Adipocyte (in vitro differentiated cells): Measurements from ENCODE around the gene LRFN2.

Source experiments
- DNase-seq: peaks from one replicate; pipeline ENCODE4 v3.0.0-alpha.2; 2015; ENCODE audit warnings: low read depth
- H3K27me3 ChIP-seq: replicated peaks from 2 replicates; pipeline ENCODE4 v1.7.0; 2013; ENCODE audit warnings: mild to moderate bottlenecking, low read length, moderate library complexity; ENCODE audit not compliant: control insufficient read depth, insufficient read depth
- H3K36me3 ChIP-seq: 2 replicates; pipeline ENCODE4 v1.7.0; 2013; ENCODE audit warnings: low read length, mild to moderate bottlenecking, moderate library complexity; ENCODE audit not compliant: control insufficient read depth, insufficient read depth, severe bottlenecking
- H3K4me1 ChIP-seq: 2 replicates; pipeline ENCODE4 v1.7.0; 2013; ENCODE audit warnings: mild to moderate bottlenecking, low read length, moderate library complexity; ENCODE audit not compliant: control insufficient read depth, insufficient read depth
- H3K4me3 ChIP-seq: 2 replicates; pipeline ENCODE4 v1.7.0; 2013; ENCODE audit warnings: mild to moderate bottlenecking, low read length, moderate library complexity
- H3K9ac ChIP-seq: 2 replicates; pipeline ENCODE4 v1.7.0; 2013; ENCODE audit warnings: mild to moderate bottlenecking, low read length, moderate library complexity
- H3K9me3 ChIP-seq: 2 replicates; pipeline ENCODE4 v1.7.0; 2013; ENCODE audit warnings: mild to moderate bottlenecking, low read length, moderate library complexity; ENCODE audit not compliant: control insufficient read depth

Gene LRFN2

DNA sequence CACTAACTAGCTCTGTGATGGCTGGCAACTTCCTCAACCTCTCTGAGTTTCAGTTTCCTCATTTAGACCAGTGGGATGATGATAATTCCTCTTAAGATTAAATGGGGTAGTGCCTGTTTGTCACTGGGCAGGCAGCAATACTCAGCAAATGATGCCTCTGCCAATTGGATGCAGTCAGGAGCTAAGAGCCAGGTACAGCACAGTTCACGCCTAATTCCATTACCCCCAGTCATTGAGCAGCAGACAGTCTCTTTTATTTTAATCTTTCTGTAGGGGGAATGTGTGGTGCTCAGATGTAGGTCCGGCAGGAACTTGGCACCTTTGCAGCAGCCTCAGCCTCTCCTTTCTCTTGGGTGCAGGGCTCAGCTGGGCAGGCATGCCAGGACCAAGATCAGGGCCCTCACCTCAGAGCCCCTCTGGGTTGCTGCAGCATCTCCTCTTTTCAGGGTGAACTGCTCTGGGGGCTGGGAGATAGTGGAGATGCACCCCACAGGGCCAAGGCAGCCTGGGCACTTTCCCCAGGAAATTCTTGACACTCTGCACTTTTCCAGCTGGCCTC lies 243.8 kb downstream of the LRFN2 start:
- Histone ChIP-seq H3K4me3 (no peak overlapping the region), H3K27me3 (peaks cover 36% of the 10 kb centered on the region), H3K36me3 (no peaks in the 10 kb centered on the region), H3K4me1 (peaks cover 5% of the 10 kb centered on the region), H3K9ac (no peak overlapping the region), H3K9me3 (no peaks in the 10 kb centered on the region)
- no peak for DNase-seq

- DNase-seq = no peak
- peaks cover 5% of the 10 kb centered on the region for H3K4me1 ChIP-seq
These were observed 244.4 kb downstream of the LRFN2 start for GRCh38 chr6:40342723-40343122.

GRCh38 chr6:40341726-40342125 lies 245.4 kb downstream of the LRFN2 start:
- DNase-seq = no peak
- Histone ChIP-seq H3K9me3 (no peaks in the 10 kb centered on the region), H3K27me3 (peaks cover 51% of the 10 kb centered on the region), H3K9ac (no peak overlapping the region), H3K4me3 (no peak overlapping the region), H3K4me1 (peaks cover 5% of the 10 kb centered on the region), H3K36me3 (no peaks in the 10 kb centered on the region)

More at GRCh38 chr6:40342723-40343122, 244.4 kb downstream of the LRFN2 start:
- H3K4me3 ChIP-seq = no peak overlapping the region
- H3K36me3 ChIP-seq = no peaks in the 10 kb centered on the region
- peaks cover 43% of the 10 kb centered on the region for H3K27me3 ChIP-seq
- no peaks in the 10 kb centered on the region for H3K9me3 ChIP-seq
- H3K9ac ChIP-seq = no peak overlapping the region
